Right hindlimb (tissue), 1 donor: ENCODE results near the gene JADE1.

Source experiments
- DNase-seq: peaks from one replicate; pipeline ENCODE4 v3.0.0-alpha.2; 2018

The JADE1 gene

DNA sequence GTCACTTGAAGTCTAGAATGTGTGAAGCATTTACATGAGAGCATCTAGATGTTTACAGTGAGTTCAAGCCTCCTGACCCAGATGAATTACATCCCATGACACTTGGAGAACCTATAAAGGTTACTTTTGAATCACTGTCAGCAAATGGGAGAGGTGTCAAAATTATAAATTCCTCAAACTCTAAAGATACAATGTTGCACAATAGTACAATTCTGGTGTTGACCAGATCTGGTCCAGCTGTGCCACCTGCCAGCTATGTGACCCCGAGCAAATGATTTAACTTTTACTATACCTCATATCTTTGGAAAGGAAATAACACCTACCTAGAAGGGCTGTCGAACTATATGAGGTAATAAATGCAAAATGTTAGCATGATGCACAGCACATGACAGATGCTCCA, 69.8 kb downstream of the JADE1 start:
- DNase-seq = no peak

DNA sequence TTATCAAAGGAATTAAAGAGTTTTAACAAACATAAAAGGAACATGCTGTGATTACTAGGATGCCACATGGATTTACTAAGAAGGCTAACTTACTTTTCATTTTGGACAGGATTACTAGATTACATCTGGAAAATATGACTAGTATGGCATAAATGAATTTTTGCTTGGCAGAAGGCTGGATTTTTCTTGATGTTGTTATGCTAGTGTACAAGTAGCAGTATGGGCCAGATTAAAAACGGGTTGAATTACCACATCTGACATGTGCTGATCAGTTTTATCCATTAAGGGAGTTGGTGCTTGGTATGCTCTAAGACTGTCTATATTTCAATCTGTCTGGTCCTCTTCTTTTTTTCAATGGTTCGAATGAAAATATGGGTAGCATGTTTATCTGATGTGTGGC, 70.5 kb downstream of the JADE1 start:
- no peak for DNase-seq

DNA sequence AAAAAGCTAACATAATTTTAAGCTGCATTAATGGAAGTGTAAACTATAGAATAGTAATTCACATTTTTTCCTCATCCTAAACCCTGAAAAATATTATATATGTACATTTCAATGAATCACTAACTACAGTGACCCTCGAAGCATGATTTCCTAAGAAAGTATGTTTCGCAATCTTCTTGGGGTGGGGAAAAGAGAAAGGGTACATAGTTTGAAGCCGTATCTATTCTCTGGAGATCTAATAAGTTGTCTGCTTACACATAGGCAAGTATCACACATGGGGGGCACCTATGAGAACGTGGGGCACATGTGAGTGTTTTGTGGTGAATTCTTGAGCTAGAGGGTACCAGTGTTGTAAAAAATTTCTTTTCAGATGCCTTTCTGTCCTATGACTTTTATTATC, 71.2 kb downstream of the JADE1 start:
- DNase-seq = no peak

DNA sequence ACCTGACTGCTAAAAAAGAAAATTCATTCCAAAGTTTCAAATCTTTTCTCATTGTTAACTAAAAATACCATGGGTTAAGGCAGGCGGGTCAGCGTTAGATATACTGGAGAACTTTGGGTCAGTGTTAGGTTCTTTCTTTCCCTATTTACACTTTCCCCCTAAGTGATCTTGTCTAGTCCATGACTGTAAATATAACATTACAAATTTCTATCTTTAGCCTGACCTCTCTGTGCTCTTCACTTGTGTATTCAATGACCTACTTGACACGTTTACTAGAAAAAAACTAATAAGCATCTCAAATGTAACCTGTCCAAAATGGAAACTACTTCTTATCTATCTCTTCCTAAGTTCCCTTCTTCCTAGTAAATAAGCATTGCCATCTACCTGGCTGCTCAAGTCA, 95.3 kb downstream of the JADE1 start:
- no peak for DNase-seq

DNA sequence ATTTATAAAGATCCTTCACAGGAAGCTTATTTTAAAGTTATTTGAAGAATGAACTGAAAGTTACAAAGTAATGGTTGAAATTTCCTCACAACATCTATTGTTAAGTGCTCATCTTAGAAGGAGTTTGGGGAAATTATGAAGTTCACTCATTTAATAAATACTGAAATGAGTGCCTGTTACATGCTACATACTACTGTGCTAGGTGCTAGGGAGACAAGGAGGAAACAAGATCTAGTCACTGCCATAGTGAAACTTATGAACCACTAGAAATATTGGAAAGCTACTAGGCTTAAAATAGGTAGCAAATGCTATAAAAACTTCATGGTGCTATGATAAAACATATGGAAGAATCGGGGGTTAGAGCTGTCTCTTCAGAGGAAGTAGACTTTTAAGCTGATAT, 97.1 kb downstream of the JADE1 start:
- DNase-seq = no peak

DNA sequence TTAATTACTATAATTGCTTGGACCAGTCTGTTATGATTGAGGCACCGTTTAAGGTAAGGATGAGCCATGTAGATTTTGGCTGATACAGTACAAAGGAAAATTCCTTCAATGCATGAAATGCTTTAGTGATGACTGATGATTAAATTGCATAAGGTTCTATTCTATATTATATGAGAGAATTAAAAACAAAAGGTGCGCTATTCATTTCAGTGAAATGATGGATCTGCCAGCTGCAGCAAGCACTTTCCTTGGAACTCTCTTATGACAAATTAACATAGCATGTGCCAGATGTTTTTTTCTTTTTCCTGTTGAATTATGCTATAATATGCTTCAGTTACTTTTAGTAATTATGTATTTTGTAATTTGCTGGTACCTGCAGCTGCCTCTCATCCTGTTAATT, 98.5 kb downstream of the JADE1 start:
- DNase-seq = no peak

DNA sequence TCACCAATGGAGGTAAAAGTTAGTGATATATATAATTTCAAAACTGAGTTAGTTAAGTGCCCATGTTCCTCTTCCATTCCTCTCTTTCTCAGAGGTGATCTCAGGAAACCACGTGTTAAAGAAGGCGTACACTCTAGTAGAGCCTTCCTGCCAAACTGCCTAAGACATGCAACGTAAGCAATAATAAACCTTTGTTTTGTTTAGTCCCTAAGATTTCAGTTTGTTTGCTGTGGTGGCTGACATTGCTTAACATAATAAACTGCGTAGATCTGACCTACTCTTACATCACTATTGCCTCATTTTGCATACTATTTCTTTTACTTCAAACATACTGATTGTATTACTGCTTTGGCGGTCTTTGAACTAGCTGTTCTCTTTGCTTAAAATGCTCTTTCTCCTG, 99.2 kb downstream of the JADE1 start:
- no peak for DNase-seq

DNA sequence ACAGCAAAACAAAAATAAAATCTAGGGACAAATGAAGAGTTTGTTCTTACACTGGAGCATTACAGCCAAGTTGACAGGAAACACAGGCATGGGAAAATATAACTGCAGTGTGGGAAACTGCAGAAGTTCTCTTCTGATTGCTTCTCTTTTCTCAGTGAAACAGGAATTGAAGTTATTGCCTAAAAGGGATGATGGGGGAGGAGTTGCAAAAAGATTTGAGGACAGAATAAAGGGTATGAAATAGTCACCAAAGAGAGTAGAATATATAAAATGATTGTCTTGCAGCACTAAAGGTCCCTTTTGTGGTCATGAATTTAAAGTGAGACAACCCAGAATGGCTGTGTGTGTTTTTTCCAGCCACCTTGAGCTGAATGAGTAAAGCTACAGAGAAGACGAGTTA, 103.7 kb downstream of the JADE1 start:
- DNase-seq = no peak

DNA sequence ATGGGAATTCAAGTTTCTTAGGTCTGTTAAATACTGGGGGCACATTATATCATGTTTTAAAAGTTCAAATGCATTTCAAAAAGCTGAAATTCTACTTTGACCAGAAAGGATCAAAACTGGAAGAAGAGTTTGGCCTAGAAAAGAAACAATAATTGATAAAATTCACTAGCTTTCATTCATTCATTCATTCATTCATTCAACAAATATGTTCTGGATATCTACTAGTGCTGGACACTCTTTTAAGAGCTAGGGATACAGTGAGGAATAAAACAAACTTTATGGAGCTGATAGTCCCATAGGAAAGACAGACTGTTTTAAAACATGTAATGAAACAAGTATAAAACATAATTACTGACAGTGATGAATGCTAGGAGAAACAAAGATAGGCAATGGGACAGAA, 106.0 kb downstream of the JADE1 start:
- no peak for DNase-seq

DNA sequence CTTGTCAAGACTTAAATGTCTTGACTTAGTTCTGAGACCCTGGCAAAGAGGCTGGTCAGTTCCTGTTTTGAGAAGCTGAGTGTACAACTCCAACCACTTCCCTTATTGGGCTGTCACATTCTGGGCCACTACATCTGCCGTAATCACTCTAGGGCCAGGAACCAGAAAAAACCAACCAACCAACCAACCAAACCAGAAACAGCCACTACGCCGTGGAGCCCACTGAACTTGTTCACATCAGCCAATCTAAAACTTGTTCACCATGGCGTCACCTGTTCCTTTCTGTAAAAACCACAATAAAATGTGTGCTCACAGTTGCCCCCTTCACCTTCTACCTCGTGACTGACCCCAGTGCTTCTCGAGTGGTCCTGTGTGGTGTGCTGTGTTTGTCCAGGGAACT, 107.3 kb downstream of the JADE1 start:
- DNase-seq = peak; percentile 19

DNA sequence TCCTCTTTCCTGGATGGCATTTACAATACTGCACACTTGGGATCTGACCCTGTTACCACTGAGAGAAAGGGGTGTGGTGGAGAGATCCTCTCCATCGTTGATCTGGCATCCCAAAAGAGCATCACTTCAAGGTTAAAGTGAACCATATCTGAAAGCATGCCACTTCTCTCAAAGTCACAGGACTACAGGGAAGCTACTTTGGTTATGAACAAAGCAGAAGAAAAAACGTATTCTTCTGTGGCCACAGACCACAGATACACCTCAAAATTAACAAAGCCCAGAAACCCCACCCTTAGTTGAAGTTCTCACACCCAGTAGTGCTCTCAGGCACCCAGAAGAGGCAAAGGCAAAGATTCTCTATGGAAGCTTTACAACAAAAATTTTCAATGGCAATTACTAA, 108.3 kb downstream of the JADE1 start:
- no peak for DNase-seq

DNA sequence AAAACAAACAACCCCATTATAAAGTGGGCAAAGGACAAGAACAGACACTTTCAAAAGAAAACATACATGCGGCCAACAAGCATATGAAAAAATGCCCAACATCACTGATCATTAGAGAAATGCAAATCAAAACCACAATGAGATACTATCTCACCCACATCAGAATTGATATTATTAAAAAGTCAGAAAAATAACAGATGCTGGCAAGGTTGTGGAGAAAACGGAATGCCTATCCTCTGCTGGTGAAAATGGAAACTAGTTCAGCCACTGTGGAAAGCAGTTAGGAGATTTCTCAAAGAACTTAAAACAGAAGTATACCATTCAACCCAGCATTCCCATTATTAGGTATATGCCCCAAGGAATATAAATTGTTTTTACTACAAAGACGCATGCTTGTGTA, 112.5 kb downstream of the JADE1 start:
- no peak for DNase-seq
